Smooth muscle cell (in vitro differentiated cells): ENCODE results near the gene LGR5. TPM values are rescaled to one million over a fixed set of nuclear protein-coding genes. Genes with fewer than 3 reads are reported as not detected.

Source experiments
- DNase-seq: peaks from one replicate; lab custom pipeline; 2025; ENCODE audit not compliant: unreplicated experiment; lab: John Stamatoyannopoulos, UW
- H2AFZ ChIP-seq: fragments of 200-600 bp; sonication (generic); 2 replicates; pipeline ENCODE4 v1.6.0; 2016; ENCODE audit warnings: antibody characterized with exemption, low read depth, mild to moderate bottlenecking
- H3F3A ChIP-seq: fragments of 200-600 bp; sonication (generic); 2 replicates; pipeline ENCODE4 v1.6.0; 2017; ENCODE audit warnings: antibody characterized with exemption, low read depth
- H3K27ac ChIP-seq: fragments of 200-600 bp; sonication (generic); 2 replicates; pipeline ENCODE4 v1.5.1; 2016; ENCODE audit warnings: low read depth, mild to moderate bottlenecking
- H3K27me3 ChIP-seq: fragments of 200-600 bp; sonication (generic); 2 replicates; pipeline ENCODE4 v1.6.1; 2016; ENCODE audit warnings: low read depth, mild to moderate bottlenecking
- H3K36me3 ChIP-seq: fragments of 200-600 bp; sonication (generic); 2 replicates; pipeline ENCODE4 v1.5.1; 2016; ENCODE audit warnings: low read depth
- H3K4me1 ChIP-seq: fragments of 200-600 bp; sonication (generic); 2 replicates; pipeline ENCODE4 v1.5.1; 2016; ENCODE audit warnings: low read depth
- H3K4me2 ChIP-seq: fragments of 200-600 bp; sonication (generic); 2 replicates; pipeline ENCODE4 v1.6.0; 2016; ENCODE audit warnings: mild to moderate bottlenecking
- H3K4me3 ChIP-seq: fragments of 200-600 bp; sonication (generic); 2 replicates; pipeline ENCODE4 v1.5.1; 2016; ENCODE audit warnings: mild to moderate bottlenecking
- H3K79me2 ChIP-seq: fragments of 200-600 bp; sonication (generic); 2 replicates; pipeline ENCODE4 v1.6.0; 2016; ENCODE audit warnings: low read depth, mild to moderate bottlenecking
- H3K9ac ChIP-seq: fragments of 200-600 bp; sonication (generic); 2 replicates; pipeline ENCODE4 v1.6.0; 2016; ENCODE audit warnings: low read depth
- H3K9me3 ChIP-seq: fragments of 200-600 bp; sonication (generic); replicated peaks from 2 replicates; pipeline ENCODE4 v1.5.1; 2016; ENCODE audit warnings: low read depth
- H4K20me1 ChIP-seq: fragments of 200-600 bp; sonication (generic); 2 replicates; pipeline ENCODE4 v1.6.0; 2016; ENCODE audit warnings: low read depth
- CTCF ChIP-seq: fragments of 200-600 bp; sonication (generic); IDR thresholded peaks from 2 replicates; pipeline ENCODE4 v1.5.1; 2017; ENCODE audit warnings: borderline replicate concordance, mild to moderate bottlenecking, antibody characterized with exemption; ENCODE audit not compliant: insufficient read depth, poor library complexity, severe bottlenecking
- WGBS: methylation state at CpG from one replicate; pipeline ENCODE4 v1.1.7; 2016; ENCODE audit warnings: low lambda C conversion rate; 5-methylcytosine and 5-hydroxymethylcytosine counted together
- polyA plus RNA-seq: library from polyadenylated mRNA; unstranded; fragments of >200 nt; fragmentation: Nextera tagmentation; extraction: Ambion mirVana; gene quantifications from 2 replicates; pipeline ENCODE4 v1.2.1, GENCODE V29; 2016
- total RNA-seq: library from RNA; depleted of rRNA; stranded (reverse); fragments of >200 nt; gene quantifications from 2 replicates; pipeline ENCODE4 v1.2.3, GENCODE V29; 2014

Gene LGR5
- total and polyA plus RNA-seq, 2 experiments from 2014 or later = 0.30 to 0.54 TPM

GRCh38 chr12:71445071-71445470, 5.5 kb downstream of the LGR5 start:
- WGBS = 91% methylated on average over 1 of the region's 1 CpG
- H3K9ac ChIP-seq = no peak overlapping the region
- TF ChIP-seq CTCF = no peak
- H3K4me3 ChIP-seq = no peak overlapping the region
- H3K79me2 ChIP-seq = no peaks in the 10 kb centered on the region
- H3K9me3 ChIP-seq = no peaks in the 10 kb centered on the region
- H3K36me3 ChIP-seq = no peaks in the 10 kb centered on the region
- H3K4me1 ChIP-seq = peaks cover 7% of the 10 kb centered on the region
- no peak overlapping the region for H2AFZ ChIP-seq
- H3K27ac ChIP-seq = no peak overlapping the region
- H3K4me2 ChIP-seq = no peak overlapping the region
- no peak for DNase-seq
- peaks cover 50% of the 10 kb centered on the region for H3K27me3 ChIP-seq
- H3F3A ChIP-seq = no peaks in the 10 kb centered on the region
- H4K20me1 ChIP-seq = no peaks in the 10 kb centered on the region

- H3F3A ChIP-seq = no peaks in the 10 kb centered on the region
- no peaks in the 10 kb centered on the region for H3K9me3 ChIP-seq
- H4K20me1 ChIP-seq = no peaks in the 10 kb centered on the region
- no peaks in the 10 kb centered on the region for H3K36me3 ChIP-seq
- H3K4me2 ChIP-seq = no peak overlapping the region
- no peaks in the 10 kb centered on the region for H3K79me2 ChIP-seq
- H3K9ac ChIP-seq = no peak overlapping the region
- H2AFZ ChIP-seq = no peak overlapping the region
- no peak overlapping the region for H3K4me3 ChIP-seq
- 78% methylated on average over 9 of the region's 9 CpGs for WGBS
- no peaks in the 10 kb centered on the region for H3K4me1 ChIP-seq
- H3K27ac ChIP-seq = no peak overlapping the region
- no peak for TF ChIP-seq CTCF
- H3K27me3 ChIP-seq = peaks cover 32% of the 10 kb centered on the region
- no peak for DNase-seq
Observed at GRCh38 chr12:71447691-71448132, 8.1 kb downstream of the LGR5 start.

DNA sequence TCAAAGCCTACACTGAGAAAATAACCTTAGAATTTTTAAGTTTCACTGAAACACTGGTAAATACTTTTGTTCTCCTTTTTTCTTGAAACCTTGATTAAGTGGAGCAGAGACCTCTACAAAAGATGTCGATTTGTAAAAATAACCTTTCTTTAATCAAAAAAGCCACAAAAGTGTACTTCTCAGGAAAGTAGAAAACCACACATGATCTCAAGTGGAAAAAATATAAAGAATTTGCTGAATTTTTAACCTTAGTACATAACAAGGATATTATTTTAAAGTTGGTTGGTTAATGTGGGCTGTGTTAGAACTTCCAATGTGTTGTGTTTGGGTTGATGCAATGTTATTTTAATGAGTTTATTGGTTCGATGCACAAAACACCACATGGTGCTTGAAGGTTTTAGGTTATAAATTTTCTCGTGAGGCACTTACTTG, 8.6 kb downstream of the LGR5 start:
- H4K20me1 ChIP-seq = no peaks in the 10 kb centered on the region
- no peak overlapping the region for H3K4me2 ChIP-seq
- H3F3A ChIP-seq = no peaks in the 10 kb centered on the region
- 86% methylated on average over 3 of the region's 3 CpGs for WGBS
- DNase-seq = no peak
- no peak overlapping the region for H3K9ac ChIP-seq
- no peaks in the 10 kb centered on the region for H3K36me3 ChIP-seq
- no peak overlapping the region for H2AFZ ChIP-seq
- peaks cover 27% of the 10 kb centered on the region for H3K27me3 ChIP-seq
- H3K9me3 ChIP-seq = no peaks in the 10 kb centered on the region
- no peak overlapping the region for H3K4me3 ChIP-seq
- H3K4me1 ChIP-seq = no peaks in the 10 kb centered on the region
- no peak for TF ChIP-seq CTCF
- no peaks in the 10 kb centered on the region for H3K79me2 ChIP-seq
- no peak overlapping the region for H3K27ac ChIP-seq

GRCh38 chr12:71449373-71450070, 9.9 kb downstream of the LGR5 start:
- Histone ChIP-seq H4K20me1 (no peaks in the 10 kb centered on the region), H3K27ac (no peak overlapping the region), H3K27me3 (peaks cover 22% of the 10 kb centered on the region), H3K36me3 (no peaks in the 10 kb centered on the region), H3K79me2 (no peaks in the 10 kb centered on the region), H3K4me3 (no peak overlapping the region), H3K4me1 (no peaks in the 10 kb centered on the region), H3K9ac (no peak overlapping the region), H3K9me3 (no peaks in the 10 kb centered on the region), H2AFZ (no peak overlapping the region), H3F3A (no peaks in the 10 kb centered on the region), H3K4me2 (no peak overlapping the region)
- TF ChIP-seq CTCF = no peak
- 76% methylated on average over 3 of the region's 3 CpGs for whole genome bisulfite sequencing
- no peak for DNase-seq
